MM.1S (cell line): Measurements from ENCODE around the gene GATAD2A.

Experiments used
- DNase-seq: peaks from one replicate; pipeline ENCODE4 v3.0.0-alpha.2; 2015
- H2AFZ ChIP-seq: fragments of 300-600 bp; sonication (generic); 2 replicates; pipeline ENCODE4 v1.6.0; 2016; ENCODE audit warnings: antibody characterized with exemption, low read length
- H3F3A ChIP-seq: fragments of 300-600 bp; sonication (generic); 2 replicates; pipeline ENCODE4 v1.6.1; 2016; ENCODE audit warnings: mild to moderate bottlenecking, antibody characterized with exemption, low read length, moderate library complexity, mixed read lengths; ENCODE audit not compliant: insufficient read depth
- H3K27ac ChIP-seq: fragments of 300-600 bp; sonication (generic); 2 replicates; pipeline ENCODE4 v1.5.1; 2016; ENCODE audit warnings: mild to moderate bottlenecking, low read length
- H3K27me3 ChIP-seq: fragments of 300-600 bp; sonication (generic); replicated peaks from 2 replicates; pipeline ENCODE4 v1.6.0; 2016; ENCODE audit warnings: low read length; ENCODE audit not compliant: insufficient read depth
- H3K36me3 ChIP-seq: fragments of 300-600 bp; sonication (generic); replicated peaks from 2 replicates; pipeline ENCODE4 v1.6.1; 2016; ENCODE audit warnings: mild to moderate bottlenecking, low read length, mixed read lengths; ENCODE audit not compliant: insufficient read depth
- H3K4me1 ChIP-seq: fragments of 300-600 bp; sonication (generic); 2 replicates; pipeline ENCODE4 v1.6.1; 2016; ENCODE audit warnings: low read length, mixed read lengths
- H3K4me2 ChIP-seq: fragments of 300-600 bp; sonication (generic); 2 replicates; pipeline ENCODE4 v1.6.0; 2016; ENCODE audit warnings: low read depth, low read length
- H3K4me3 ChIP-seq: fragments of 300-600 bp; sonication (generic); 2 replicates; pipeline ENCODE4 v1.5.1; 2016; ENCODE audit warnings: low read length, mixed read lengths
- H3K79me2 ChIP-seq: fragments of 300-600 bp; sonication (generic); 2 replicates; pipeline ENCODE4 v1.6.1; 2016; ENCODE audit warnings: mixed run types, low read length, mixed read lengths
- H3K9ac ChIP-seq: fragments of 300-600 bp; sonication (generic); 2 replicates; pipeline ENCODE4 v1.6.1; 2016; ENCODE audit warnings: low read length, mixed read lengths
- H3K9me2 ChIP-seq: fragments of 300-600 bp; sonication (generic); replicated peaks from 2 replicates; pipeline ENCODE4 v1.6.1; 2016; ENCODE audit warnings: mild to moderate bottlenecking, low read length, mixed read lengths; ENCODE audit not compliant: insufficient read depth
- H3K9me3 ChIP-seq: fragments of 300-600 bp; sonication (generic); replicated peaks from 2 replicates; pipeline ENCODE4 v1.6.1; 2016; ENCODE audit warnings: mild to moderate bottlenecking, low read length, mixed read lengths; ENCODE audit not compliant: insufficient read depth
- H4K20me1 ChIP-seq: fragments of 300-600 bp; sonication (generic); 2 replicates; pipeline ENCODE4 v1.6.1; 2016; ENCODE audit warnings: mild to moderate bottlenecking, low read length, moderate library complexity, mixed read lengths; ENCODE audit not compliant: insufficient read depth
- EZH2 ChIP-seq: fragments of 300-600 bp; sonication (generic); optimal IDR thresholded peaks from 2 replicates; pipeline ENCODE3; 2017; ENCODE audit warnings: low read depth, mild to moderate bottlenecking, antibody characterized with exemption, low read length, mixed read lengths
- EZH2phosphoT487 ChIP-seq: fragments of 300-600 bp; sonication (generic); IDR thresholded peaks from 2 replicates; pipeline ENCODE4 v1.6.1; 2018; ENCODE audit warnings: antibody characterized with exemption, low read length
- TF ChIP-seq, protein P1 (sequence below): fragments of 300-600 bp; sonication (generic); IDR thresholded peaks from 2 replicates; pipeline ENCODE4 v1.5.1; 2016; ENCODE audit warnings: antibody characterized with exemption, low read length, mixed read lengths

The GATAD2A gene

DNA sequence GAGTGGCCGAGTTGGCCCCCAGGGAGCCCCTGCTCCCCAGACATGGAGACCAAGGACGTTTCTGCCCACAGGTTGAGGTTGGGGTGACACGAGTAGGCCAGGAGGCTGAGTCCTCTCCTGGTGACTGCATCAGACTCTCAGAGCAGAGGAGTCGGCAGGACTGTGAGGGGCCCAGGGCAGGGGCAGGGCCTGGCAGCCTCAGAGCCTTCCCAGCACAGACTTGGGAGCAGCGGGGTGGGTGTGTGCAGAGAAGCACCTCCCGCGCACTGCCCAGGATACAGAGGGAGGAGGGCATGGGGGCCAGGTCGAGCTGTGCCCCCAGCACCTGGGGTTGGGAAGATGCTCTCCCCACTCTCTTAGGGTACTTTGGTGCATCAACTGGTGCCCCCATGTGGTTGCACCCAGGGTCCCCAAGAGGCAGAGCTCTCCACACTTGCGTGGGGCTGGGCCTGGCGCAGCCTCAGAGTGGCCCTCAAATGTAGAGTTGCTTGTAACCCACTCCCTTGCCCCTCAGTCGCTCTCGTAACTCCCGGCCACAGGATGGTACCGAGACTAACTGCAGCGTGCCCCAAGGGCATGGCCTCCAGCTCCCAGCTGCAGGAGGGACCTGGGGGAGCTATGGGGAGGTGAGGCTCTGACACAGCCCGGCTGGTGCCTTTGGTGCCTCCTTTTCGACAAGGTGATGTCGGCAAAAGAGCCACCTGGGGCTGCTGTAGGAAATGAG is 94.0 kb downstream of the GATAD2A start:
- Histone ChIP-seq H3K4me2 (no peak overlapping the region), H3K27ac (no peak overlapping the region), H3K9me2 (no peaks in the 10 kb centered on the region), H2AFZ (no peak overlapping the region), H4K20me1 (no peaks in the 10 kb centered on the region), H3K36me3 (no peaks in the 10 kb centered on the region), H3K9ac (no peak overlapping the region), H3K4me1 (no peaks in the 10 kb centered on the region), H3K27me3 (no peaks in the 10 kb centered on the region), H3K9me3 (no peaks in the 10 kb centered on the region), H3K4me3 (no peak overlapping the region), H3F3A (no peaks in the 10 kb centered on the region), H3K79me2 (peaks cover 5% of the 10 kb centered on the region; the same call in 1 of the 2 replicates)
- TF ChIP-seq, protein P1, sequence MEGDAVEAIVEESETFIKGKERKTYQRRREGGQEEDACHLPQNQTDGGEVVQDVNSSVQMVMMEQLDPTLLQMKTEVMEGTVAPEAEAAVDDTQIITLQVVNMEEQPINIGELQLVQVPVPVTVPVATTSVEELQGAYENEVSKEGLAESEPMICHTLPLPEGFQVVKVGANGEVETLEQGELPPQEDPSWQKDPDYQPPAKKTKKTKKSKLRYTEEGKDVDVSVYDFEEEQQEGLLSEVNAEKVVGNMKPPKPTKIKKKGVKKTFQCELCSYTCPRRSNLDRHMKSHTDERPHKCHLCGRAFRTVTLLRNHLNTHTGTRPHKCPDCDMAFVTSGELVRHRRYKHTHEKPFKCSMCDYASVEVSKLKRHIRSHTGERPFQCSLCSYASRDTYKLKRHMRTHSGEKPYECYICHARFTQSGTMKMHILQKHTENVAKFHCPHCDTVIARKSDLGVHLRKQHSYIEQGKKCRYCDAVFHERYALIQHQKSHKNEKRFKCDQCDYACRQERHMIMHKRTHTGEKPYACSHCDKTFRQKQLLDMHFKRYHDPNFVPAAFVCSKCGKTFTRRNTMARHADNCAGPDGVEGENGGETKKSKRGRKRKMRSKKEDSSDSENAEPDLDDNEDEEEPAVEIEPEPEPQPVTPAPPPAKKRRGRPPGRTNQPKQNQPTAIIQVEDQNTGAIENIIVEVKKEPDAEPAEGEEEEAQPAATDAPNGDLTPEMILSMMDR, result no peak
- TF ChIP-seq EZH2, result no peak
- TF ChIP-seq EZH2phosphoT487, result no peak
- DNase-seq, result no peak

DNA sequence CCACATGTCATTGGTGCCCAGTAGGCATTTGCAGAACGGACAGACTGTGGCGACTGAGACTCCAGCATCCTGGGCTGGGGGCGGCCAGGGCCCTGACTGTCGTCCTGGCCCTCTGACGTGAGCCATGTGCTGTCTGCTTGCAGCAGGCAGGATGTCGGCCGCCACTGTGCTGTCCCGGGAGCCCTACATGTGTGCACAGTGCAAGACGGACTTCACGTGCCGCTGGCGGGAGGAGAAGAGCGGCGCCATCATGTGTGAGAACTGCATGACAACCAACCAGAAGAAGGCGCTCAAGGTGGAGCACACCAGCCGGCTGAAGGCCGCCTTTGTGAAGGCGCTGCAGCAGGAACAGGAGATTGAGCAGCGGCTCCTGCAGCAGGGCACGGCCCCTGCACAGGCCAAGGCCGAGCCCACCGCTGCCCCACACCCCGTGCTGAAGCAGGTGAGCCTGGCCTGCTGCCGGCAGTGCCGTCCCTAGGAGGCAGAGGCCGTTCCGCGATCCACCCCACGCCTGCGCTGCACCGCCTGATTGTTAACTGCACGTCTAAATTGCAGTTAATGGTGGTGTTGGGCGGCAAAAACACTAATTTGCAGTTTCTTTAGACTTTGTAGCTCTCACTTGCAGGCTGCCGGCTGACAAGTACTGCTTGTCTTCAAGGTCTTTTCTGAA is 95.6 kb downstream of the GATAD2A start:
- Histone ChIP-seq H3K79me2 (0 out of 2 replicates have a peak, but pooled peaks cover 2% of the 10 kb centered on the region), H3K4me3 (no peak overlapping the region), H2AFZ (no peak overlapping the region), H3K9me3 (no peaks in the 10 kb centered on the region), H3K9me2 (no peaks in the 10 kb centered on the region), H3K9ac (no peak overlapping the region), H3K36me3 (no peaks in the 10 kb centered on the region), H3K27ac (no peak overlapping the region), H3K4me2 (no peak overlapping the region), H3K4me1 (no peaks in the 10 kb centered on the region), H3F3A (no peaks in the 10 kb centered on the region), H4K20me1 (no peaks in the 10 kb centered on the region), H3K27me3 (no peaks in the 10 kb centered on the region)
- TF ChIP-seq EZH2, result no peak
- TF ChIP-seq EZH2phosphoT487, result no peak
- TF ChIP-seq, protein P1, result no peak
- DNase-seq, result no peak

- no peak overlapping the region for H2AFZ ChIP-seq
- H3K27ac ChIP-seq, result no peak overlapping the region
- no peaks in the 10 kb centered on the region for H3K9me3 ChIP-seq
- no peak overlapping the region for H3K4me2 ChIP-seq
- no peak overlapping the region for H3K4me3 ChIP-seq
- H3K9ac ChIP-seq, result no peak overlapping the region
- H3K9me2 ChIP-seq, result no peaks in the 10 kb centered on the region
- TF ChIP-seq EZH2phosphoT487 (no peak), EZH2 (no peak)
- TF ChIP-seq, protein P1, result no peak
- H4K20me1 ChIP-seq, result no peaks in the 10 kb centered on the region
- no peaks in the 10 kb centered on the region for H3K79me2 ChIP-seq
- DNase-seq, result no peak
- H3K4me1 ChIP-seq, result no peaks in the 10 kb centered on the region
- H3F3A ChIP-seq, result no peaks in the 10 kb centered on the region
- H3K27me3 ChIP-seq, result no peaks in the 10 kb centered on the region
- no peaks in the 10 kb centered on the region for H3K36me3 ChIP-seq
Observed at GRCh38 chr19:19501798-19502197, 96.3 kb downstream of the GATAD2A start.
